ENCODE measurements around the gene ZNF516.

ZNF516 gene

DNA sequence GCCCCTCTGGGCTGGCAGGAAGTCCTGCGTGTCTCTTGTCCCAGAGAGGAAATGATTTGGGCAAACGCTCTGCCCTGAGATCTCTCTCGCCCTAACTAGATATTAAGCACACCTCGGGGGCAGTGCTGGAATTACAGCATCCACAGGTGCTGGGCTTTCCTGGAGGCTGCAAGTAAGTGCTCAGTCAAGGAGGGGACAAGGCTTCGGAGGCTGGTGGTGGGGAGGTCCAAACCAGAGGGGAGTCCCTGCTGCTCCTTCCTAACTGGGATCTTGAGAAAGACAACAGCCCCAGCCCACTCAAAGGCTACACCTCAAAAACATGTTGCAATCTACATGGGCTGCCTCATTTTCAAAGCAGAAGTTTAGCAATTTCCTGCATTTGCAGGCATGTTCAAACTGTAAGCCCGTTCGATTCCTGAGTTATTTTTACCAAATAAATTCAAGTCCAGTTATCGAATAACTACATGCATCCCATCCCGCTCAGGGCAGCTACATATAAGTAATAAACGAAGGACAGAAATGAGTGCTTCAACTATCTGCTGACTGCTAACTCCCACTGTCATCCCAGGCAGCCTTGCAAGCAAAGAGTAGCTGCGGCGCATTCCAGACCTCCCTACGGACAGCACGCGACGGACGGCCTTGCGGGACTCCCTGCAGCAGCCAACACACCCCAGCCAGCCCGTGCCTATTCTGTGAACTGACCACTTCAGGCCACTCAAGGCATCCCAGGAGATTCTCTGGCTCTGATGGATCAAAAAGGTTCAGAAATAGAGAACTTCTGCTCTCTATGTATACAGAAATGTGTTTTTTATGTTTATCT lies 27.5 kb downstream of the ZNF516 start:
- no peak overlapping the region for H3K4me3 ChIP-seq (ENCODE audit: low read depth, low read length)
- TF ChIP-seq, protein P1, sequence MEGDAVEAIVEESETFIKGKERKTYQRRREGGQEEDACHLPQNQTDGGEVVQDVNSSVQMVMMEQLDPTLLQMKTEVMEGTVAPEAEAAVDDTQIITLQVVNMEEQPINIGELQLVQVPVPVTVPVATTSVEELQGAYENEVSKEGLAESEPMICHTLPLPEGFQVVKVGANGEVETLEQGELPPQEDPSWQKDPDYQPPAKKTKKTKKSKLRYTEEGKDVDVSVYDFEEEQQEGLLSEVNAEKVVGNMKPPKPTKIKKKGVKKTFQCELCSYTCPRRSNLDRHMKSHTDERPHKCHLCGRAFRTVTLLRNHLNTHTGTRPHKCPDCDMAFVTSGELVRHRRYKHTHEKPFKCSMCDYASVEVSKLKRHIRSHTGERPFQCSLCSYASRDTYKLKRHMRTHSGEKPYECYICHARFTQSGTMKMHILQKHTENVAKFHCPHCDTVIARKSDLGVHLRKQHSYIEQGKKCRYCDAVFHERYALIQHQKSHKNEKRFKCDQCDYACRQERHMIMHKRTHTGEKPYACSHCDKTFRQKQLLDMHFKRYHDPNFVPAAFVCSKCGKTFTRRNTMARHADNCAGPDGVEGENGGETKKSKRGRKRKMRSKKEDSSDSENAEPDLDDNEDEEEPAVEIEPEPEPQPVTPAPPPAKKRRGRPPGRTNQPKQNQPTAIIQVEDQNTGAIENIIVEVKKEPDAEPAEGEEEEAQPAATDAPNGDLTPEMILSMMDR (IDR thresholded peaks at IDR 0.05; ENCODE audit: low read depth, low read length): no peak

DNA sequence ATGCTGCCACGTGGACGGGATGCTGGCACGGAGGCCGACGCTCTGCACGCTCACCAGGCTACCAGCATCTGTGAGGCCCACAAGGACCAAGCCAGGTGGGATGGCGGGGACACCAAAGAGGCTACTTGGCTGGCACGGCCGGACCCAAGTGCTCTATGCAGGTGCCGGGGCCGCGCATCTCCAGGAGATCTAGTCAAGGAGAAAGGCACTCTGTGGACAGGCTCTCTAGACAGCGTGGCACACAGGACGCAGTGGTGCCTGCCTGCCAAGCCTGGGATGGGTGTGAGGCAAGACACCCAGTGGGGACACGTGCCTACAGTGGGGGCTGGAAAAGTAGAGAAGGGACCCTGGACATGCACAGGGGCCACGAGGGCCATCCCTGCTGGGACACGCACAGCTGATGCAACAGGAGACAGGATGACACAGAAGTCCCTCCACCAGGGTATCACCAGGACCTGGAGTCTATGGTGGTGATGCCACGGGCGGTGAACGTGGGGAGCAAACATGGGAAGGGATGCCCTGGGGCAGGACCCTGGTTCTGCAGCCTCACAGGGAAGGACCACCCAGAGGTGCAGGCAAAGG lies 28.5 kb downstream of the ZNF516 start:
- TF ChIP-seq, protein P1 (IDR thresholded peaks at IDR 0.05; ENCODE audit: low read depth, low read length): no peak
- H3K4me3 ChIP-seq (ENCODE audit: low read depth, low read length): no peak overlapping the region

- no peak overlapping the region for H3K4me3 ChIP-seq (ENCODE audit: low read depth, low read length)
- TF ChIP-seq, protein P1 (IDR thresholded peaks at IDR 0.05; ENCODE audit: low read depth, low read length): no peak
Measured at GRCh38 chr18:76465630-76466409, 29.2 kb downstream of the ZNF516 start.

DNA sequence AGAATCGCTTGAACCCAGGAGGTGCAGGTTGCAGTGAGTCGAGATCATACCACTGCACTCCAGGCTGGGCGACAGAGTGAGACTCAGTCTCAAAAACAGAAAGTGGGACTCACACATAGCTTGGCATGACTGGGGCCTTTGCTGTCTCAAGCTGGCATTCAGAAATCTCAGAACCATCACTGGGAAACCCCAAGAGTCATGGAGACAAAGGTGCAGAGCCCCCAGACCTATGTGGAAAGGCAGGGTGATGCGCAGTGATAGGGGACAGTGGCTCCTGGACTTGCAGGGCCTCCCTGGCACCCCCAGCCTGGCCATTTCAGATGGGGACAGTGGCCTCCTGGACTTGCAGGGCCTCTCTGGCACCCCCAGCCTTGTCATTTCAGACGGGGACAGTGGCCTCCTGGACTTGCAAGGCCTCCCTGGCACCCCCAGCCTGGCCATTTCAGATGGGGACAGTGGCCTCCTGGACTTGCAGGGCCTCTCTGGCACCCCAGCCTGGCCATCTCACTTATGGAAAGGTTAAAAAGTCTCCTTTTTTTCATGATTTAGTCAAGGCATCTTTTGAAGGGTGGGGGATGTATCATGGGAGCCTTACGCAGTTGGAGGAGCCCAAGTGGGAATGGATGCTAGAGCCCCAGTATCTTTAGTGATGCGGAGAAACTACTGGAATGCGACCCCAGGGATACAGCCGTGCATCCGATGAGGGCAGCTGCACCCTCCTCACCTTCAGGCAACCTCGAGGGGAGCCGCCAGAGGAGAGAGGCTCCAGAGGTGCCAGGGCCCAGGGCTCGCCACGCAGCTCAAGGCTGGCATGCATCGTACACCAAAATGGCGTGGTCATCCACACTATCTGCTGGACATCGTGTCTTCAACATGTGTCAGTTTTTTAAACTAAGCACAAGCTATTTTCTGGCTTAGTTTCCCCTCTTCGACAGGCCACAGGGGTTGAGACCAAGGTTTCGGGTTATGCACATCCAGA lies 30.5 kb downstream of the ZNF516 start:
- TF ChIP-seq, protein P1 (IDR thresholded peaks at IDR 0.05; ENCODE audit: low read depth, low read length): no peak
- no peak overlapping the region for H3K4me3 ChIP-seq (ENCODE audit: low read depth, low read length)

GRCh38 chr18:76463872-76464271 lies 31.2 kb downstream of the ZNF516 start:
- no peak overlapping the region for H3K4me3 ChIP-seq (ENCODE audit: low read depth, low read length)
- TF ChIP-seq, protein P1 (IDR thresholded peaks at IDR 0.05; ENCODE audit: low read depth, low read length): no peak

- no peak overlapping the region for H3K4me3 ChIP-seq (ENCODE audit: low read depth, low read length)
- TF ChIP-seq, protein P1 (IDR thresholded peaks at IDR 0.05; ENCODE audit: low read depth, low read length): no peak
Measured at GRCh38 chr18:76463358-76463757, 31.7 kb downstream of the ZNF516 start.
